ENCODE data around the gene TMEM135. TPM values are rescaled to one million over a fixed set of nuclear protein-coding genes. Genes with fewer than 3 reads are reported as not detected.
"Not testable (repeated sequence)": the region's sequence is repeated elsewhere in the genome, so short reads cannot be mapped to it uniquely, and the experiment has no call there.

The TMEM135 gene
- total RNA-seq, 1 experiment from 2014 or later, result 65.5 TPM

- CTCF ChIA-PET, result no interaction called here
- TF ChIP-seq REST (IDR thresholded peaks at IDR 0.05; ENCODE audit: insufficient read depth in 1 of 2, low read depth in 2 of 2, low read length in 1 of 2) (no peak), TCF7L2 (IDR thresholded peaks at IDR 0.05; ENCODE audit: low read depth, low read length) (no peak)
Observed at GRCh38 chr11:87144252-87144651, 106.5 kb downstream of the TMEM135 start.

GRCh38 chr11:87148749-87149148 lies 111.0 kb downstream of the TMEM135 start:
- no peak overlapping the region for H3K27ac ChIP-seq (ENCODE audit: low read length)
- H3K4me3 ChIP-seq (ENCODE audit: low read depth in 2 of 2, low read length in 2 of 2), result no peak overlapping the region
- POLR2A ChIA-PET, result no interaction called here
- TF ChIP-seq SIN3A (IDR thresholded peaks at IDR 0.05; ENCODE audit: borderline replicate concordance, insufficient read depth, low read depth, low read length) (no peak), TCF7L2 (IDR thresholded peaks at IDR 0.05; ENCODE audit: low read depth, low read length) (no peak), POLR2AphosphoS5 (IDR thresholded peaks at IDR 0.05; ENCODE audit: low read depth, low read length) (no peak), CTCF (IDR thresholded peaks at IDR 0.05) (no peak), REST (IDR thresholded peaks at IDR 0.05; ENCODE audit: insufficient read depth in 1 of 2, low read depth in 2 of 2, low read length in 1 of 2) (no peak)
- BruUV-seq (replicated peaks), result no TSS peak
- no peak for DNase-seq (ENCODE audit: low read depth, low spot score)
- H3K4me1 ChIP-seq (ENCODE audit: control insufficient read depth, insufficient read depth, low read length), result peaks cover 4% of the 10 kb centered on the region; the same call in 1 of the 2 replicates
- in situ Hi-C loops (cut with HindIII; ENCODE audit: low pct_unique_long_range_greater_than_20kb, low sequenced_read_pairs), result no loop called here
- H3K27me3 ChIP-seq (ENCODE audit: control insufficient read depth, insufficient read depth, low read length), result no peaks in the 10 kb centered on the region
- intact Hi-C loops (cut with micrococcal nuclease; ENCODE audit: unreplicated experiment), result no loop called here
- no peaks in the 10 kb centered on the region for H3K36me3 ChIP-seq (ENCODE audit: control insufficient read depth, insufficient read depth, low read length)
- ATAC-seq, result no peak
- CTCF ChIA-PET, result no interaction called here
- H3K9me3 ChIP-seq (ENCODE audit: control insufficient read depth, insufficient read depth, low read depth, low read length), result no peaks in the 10 kb centered on the region

More at GRCh38 chr11:87144252-87144651, 106.5 kb downstream of the TMEM135 start:
- POLR2A ChIA-PET, result no interaction called here
- ATAC-seq (no peak), DNase-seq (ENCODE audit: low read depth, low spot score) (no peak)
- no peaks in the 10 kb centered on the region for H3K36me3 ChIP-seq (ENCODE audit: control insufficient read depth, insufficient read depth, low read length)
- in situ Hi-C loops (cut with HindIII; ENCODE audit: low pct_unique_long_range_greater_than_20kb, low sequenced_read_pairs), result no loop called here
- intact Hi-C loops (cut with micrococcal nuclease; ENCODE audit: unreplicated experiment), result no loop called here
- no peaks in the 10 kb centered on the region for H3K9me3 ChIP-seq (ENCODE audit: control insufficient read depth, insufficient read depth, low read depth, low read length)
- no TSS peak for BruUV-seq (replicated peaks)
- H3K4me3 ChIP-seq (ENCODE audit: low read depth in 2 of 2, low read length in 2 of 2), result no peak overlapping the region
- peaks cover 11% of the 10 kb centered on the region for H3K4me1 ChIP-seq (ENCODE audit: control insufficient read depth, insufficient read depth, low read length)
- no peak overlapping the region for H3K27ac ChIP-seq (ENCODE audit: low read length)
- H3K27me3 ChIP-seq (ENCODE audit: control insufficient read depth, insufficient read depth, low read length), result no peaks in the 10 kb centered on the region

- H3K9me3 ChIP-seq (ENCODE audit: control insufficient read depth, insufficient read depth, low read depth, low read length); POLR2A ChIA-PET; BruUV-seq (replicated peaks); intact Hi-C loops (cut with micrococcal nuclease; ENCODE audit: unreplicated experiment); CTCF ChIA-PET; in situ Hi-C loops (cut with HindIII; ENCODE audit: low pct_unique_long_range_greater_than_20kb, low sequenced_read_pairs); H3K4me3 ChIP-seq (ENCODE audit: low read depth in 2 of 2, low read length in 2 of 2); H3K4me1 ChIP-seq (ENCODE audit: control insufficient read depth, insufficient read depth, low read length); H3K27ac ChIP-seq (ENCODE audit: low read length); ATAC-seq; H3K27me3 ChIP-seq (ENCODE audit: control insufficient read depth, insufficient read depth, low read length); DNase-seq (ENCODE audit: low read depth, low spot score); H3K36me3 ChIP-seq (ENCODE audit: control insufficient read depth, insufficient read depth, low read length): not testable (repeated sequence)
Observed at GRCh38 chr11:87149782-87150181, 112.0 kb downstream of the TMEM135 start.
